GM12892 (cell line): ENCODE results near the gene SIRT6.
"Not testable (repeated sequence)": the region's sequence is repeated elsewhere in the genome, so short reads cannot be mapped to it uniquely, and the experiment has no call there.

ENCODE experiments used
- DNase-seq: peaks from one replicate; pipeline ENCODE4 v3.0.0; 2011; ENCODE audit not compliant: insufficient read length
- FAIRE-seq: peaks from 2 replicates; lab custom pipeline; 2011; peaks lifted over from hg19 to GRCh38; lab: Jason Lieb, UNC
- POLR2A ChIP-seq: IDR thresholded peaks from 2 replicates; pipeline ENCODE4 v1.6.1; 2011; ENCODE audit warnings: low read depth, low read length, control low read depth
- POLR2AphosphoS5 ChIP-seq: IDR thresholded peaks from 2 replicates; pipeline ENCODE4 v1.6.1; 2011; ENCODE audit warnings: low read depth, low read length, control low read depth
- TAF1 ChIP-seq: IDR thresholded peaks from 2 replicates; pipeline ENCODE4 v1.6.1; 2011; ENCODE audit warnings: low read depth, mild to moderate bottlenecking, control low read depth, low read length, borderline replicate concordance

Gene SIRT6

DNA sequence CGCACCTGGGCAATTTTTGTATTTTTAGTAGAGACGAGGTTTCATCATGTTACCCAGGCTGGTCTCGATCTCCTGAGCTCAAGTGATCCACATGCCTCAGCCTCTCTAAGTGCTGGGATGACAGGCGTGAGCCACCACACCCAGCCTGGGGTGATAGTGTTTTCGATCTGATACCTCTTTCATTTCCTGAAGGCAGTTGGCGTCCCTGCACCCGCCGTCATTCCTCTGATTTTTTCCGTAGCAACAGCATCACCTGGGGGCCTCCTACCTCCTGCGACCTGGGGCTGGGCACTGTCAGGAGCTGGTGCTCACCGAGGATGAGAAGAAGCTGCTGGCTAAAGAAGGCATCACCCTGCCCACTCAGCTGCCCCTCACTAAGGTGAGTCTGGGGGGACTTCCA, 18.1 kb downstream of the SIRT6 start:
- DNase-seq (no peak), FAIRE-seq (no peak)
- TF ChIP-seq TAF1 (no peak), POLR2AphosphoS5 (no peak), POLR2A (no peak)

DNA sequence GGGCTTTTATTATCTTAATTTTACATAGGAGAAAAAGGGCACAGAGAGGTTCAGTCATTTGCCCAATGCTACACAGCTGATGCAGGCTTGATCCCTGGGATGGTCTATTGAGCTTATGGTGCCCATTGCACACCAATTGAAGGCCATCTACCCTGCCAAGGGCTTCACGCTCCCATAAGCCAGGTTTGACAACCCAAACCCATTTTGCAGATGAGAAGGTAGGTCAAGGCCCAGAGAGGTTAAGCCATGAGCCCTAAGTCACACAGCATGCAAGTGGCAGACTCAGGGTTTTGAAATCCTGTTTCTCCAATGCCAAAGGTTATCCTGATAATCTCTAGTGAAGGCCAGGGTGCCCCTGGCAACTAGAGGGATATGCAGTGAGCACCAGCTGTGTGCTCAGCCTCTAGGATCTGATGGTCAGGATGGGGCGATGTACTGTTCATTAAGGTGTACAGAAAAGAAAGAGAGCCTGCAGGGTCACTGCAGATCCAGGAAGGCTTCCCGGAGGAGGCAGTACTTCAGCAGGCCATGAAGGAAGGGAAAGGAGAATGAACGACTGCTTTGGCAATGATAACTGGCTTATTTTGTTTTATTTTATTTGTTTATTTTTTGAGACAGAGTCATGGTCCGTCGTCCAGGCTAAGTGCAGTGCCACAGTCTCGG, 20.8 kb downstream of the SIRT6 start:
- DNase-seq, result no peak
- TF ChIP-seq POLR2AphosphoS5, result no peak
- TF ChIP-seq TAF1, result no peak
- no peak for TF ChIP-seq POLR2A
- FAIRE-seq, result no peak

DNA sequence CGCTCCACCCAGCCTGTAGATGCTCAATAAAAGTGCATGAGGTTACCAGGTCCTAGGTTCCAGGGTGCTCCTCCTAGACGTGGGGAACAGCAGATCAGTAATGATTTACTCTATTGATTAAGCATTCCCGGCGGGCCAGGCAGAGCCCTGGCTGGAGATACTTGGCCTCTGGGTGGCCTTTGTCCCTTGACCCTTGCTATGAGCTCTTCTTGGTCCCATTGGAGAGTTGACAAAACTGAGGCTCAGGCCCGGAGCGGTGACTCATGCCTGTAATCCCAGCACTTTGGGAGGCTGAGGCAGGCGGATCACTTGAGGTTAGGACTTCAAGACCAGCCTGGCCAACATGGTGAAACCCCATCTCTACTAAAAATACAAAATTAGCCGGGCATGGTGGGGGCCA, 24.4 kb downstream of the SIRT6 start:
- not testable (repeated sequence) for DNase-seq, FAIRE-seq

- no peak for TF ChIP-seq POLR2A
- no peak for TF ChIP-seq TAF1
- no peak for TF ChIP-seq POLR2AphosphoS5
- DNase-seq, result no peak
- FAIRE-seq, result no peak
Measured at GRCh38 chr19:4157164-4157563, 25.2 kb downstream of the SIRT6 start.

DNA sequence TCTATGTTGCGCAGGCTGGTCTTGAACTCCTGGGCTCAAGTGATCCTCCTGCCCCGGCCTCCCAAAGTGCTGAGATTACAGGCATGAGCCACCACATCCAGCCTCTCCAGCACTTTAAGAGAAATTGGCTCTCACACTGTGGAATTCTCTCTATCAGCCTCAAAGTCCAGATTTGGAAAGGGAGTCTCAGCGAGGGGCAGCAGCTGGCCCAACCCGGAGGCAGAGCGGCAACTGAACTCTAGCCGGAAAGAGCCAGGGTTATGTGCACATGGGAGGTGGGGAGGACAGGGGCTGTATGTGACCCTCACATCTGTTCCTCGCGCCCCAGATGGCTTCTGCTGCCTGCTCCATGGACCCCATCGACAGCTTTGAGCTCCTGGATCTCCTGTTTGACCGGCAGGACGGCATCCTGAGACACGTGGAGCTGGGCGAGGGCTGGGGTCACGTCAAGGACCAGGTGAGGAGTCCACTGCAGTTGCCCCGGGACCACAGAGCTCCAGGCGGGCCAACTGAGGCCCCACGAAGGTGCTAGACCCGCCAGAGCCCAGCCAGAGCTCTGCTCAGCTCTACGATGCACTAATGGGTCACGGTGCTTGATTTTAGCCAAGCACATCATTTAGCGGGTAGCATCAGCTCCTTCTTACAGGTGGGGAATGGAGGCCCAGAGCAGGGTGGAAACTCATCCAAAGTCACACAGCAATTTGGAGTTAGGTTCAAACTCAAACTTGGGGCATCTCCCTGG, 27.6 kb downstream of the SIRT6 start:
- FAIRE-seq, result no peak
- TF ChIP-seq POLR2AphosphoS5 (no peak), TAF1 (no peak), POLR2A (no peak)
- no peak for DNase-seq

DNA sequence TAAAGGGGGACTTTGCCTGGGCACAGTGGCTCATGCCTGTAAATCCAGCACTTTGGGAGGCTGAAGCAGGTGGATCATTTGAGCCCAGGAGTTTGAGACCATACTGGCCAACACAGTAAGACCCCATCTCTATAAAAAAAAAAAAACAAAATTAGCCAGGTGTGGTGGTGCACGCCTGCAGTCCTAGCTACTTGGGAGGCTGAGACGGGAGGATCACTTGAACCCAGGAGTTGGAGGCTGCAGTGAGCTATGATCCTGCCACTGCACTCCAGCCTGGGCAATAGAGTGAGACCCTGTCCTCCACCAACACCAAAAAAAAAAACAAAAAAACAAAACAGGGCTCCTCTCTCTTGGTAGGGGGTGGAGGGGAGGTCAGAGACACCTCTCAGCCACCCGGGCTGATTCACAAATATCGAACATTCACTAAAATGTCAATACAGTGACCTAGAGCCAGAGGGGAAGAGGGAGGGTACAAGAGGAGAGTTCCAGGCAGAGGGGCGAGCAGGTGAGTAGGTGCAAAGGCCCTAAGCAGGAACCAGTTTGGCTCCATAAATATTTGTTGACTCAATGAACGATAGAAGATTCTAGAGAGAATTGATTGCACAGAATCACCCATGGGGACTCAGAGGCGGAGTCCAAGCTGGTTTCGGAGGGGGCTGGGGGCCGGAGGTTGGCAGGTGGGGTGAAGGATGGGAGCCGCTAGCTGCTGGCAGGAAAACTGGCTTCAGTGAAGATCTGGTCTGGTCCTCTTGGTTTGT, 29.9 kb downstream of the SIRT6 start:
- FAIRE-seq (no peak), DNase-seq (no peak)
- no peak for TF ChIP-seq POLR2A
- TF ChIP-seq POLR2AphosphoS5, result no peak
- no peak for TF ChIP-seq TAF1

- FAIRE-seq (no peak), DNase-seq (no peak)
- TF ChIP-seq POLR2AphosphoS5 (no peak), TAF1 (no peak), POLR2A (no peak)
Measured at GRCh38 chr19:4151623-4152022, 30.7 kb downstream of the SIRT6 start.

GRCh38 chr19:4149518-4150288, 32.7 kb downstream of the SIRT6 start:
- DNase-seq, result no peak
- no peak for FAIRE-seq
- TF ChIP-seq POLR2AphosphoS5, result no peak
- TF ChIP-seq TAF1, result no peak
- TF ChIP-seq POLR2A, result no peak

GRCh38 chr19:4144666-4145249, 37.6 kb downstream of the SIRT6 start:
- FAIRE-seq (no peak), DNase-seq (no peak)
- TF ChIP-seq TAF1 (no peak), POLR2A (no peak), POLR2AphosphoS5 (no peak)

GRCh38 chr19:4142916-4143315, 39.4 kb downstream of the SIRT6 start:
- not testable (repeated sequence) for DNase-seq, FAIRE-seq

DNA sequence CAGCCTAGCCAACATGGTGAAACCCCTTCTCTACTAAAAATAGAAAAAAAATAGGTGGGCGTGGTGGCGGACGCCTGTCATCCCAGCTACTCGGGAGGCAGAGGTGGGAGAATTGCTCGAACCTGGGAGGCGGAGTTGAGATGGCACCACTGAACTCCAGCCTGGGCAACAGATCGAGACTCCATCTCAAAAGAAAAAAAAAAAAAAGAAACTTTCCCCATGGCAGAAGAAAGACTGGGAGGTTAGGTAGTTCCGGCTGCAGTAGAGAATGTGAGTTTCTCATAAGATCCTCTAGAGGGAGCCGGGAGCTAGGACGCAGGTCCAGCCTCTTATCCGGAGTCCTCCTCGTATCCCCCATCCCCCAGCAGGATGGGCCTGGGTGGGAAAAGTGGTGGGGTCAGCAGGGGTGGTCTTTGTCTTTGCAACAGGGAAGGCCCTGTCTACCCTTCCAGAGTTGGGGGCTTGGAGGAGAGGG, 42.1 kb downstream of the SIRT6 start:
- DNase-seq (peak; percentile 60), FAIRE-seq (no peak)
- TF ChIP-seq TAF1 (no peak), POLR2A (no peak), POLR2AphosphoS5 (no peak)
